DOHH2 (cell line): ENCODE data around the gene HLF.

ENCODE experiments used
- EZH2phosphoT487 ChIP-seq: fragments of 200-600 bp; sonication (generic); IDR thresholded peaks from 2 replicates; pipeline ENCODE4 v1.6.1; 2017; ENCODE audit warnings: borderline replicate concordance, mild to moderate bottlenecking, antibody characterized with exemption, low read length, moderate library complexity, mixed read lengths
- TF ChIP-seq, protein P1 (sequence below): fragments of 200-600 bp; sonication (generic); IDR thresholded peaks from one replicate; pipeline ENCODE4 v1.5.1; 2014; ENCODE audit warnings: antibody characterized with exemption, mild to moderate bottlenecking, low read depth, low read length; ENCODE audit not compliant: poor library complexity, severe bottlenecking

DNA sequence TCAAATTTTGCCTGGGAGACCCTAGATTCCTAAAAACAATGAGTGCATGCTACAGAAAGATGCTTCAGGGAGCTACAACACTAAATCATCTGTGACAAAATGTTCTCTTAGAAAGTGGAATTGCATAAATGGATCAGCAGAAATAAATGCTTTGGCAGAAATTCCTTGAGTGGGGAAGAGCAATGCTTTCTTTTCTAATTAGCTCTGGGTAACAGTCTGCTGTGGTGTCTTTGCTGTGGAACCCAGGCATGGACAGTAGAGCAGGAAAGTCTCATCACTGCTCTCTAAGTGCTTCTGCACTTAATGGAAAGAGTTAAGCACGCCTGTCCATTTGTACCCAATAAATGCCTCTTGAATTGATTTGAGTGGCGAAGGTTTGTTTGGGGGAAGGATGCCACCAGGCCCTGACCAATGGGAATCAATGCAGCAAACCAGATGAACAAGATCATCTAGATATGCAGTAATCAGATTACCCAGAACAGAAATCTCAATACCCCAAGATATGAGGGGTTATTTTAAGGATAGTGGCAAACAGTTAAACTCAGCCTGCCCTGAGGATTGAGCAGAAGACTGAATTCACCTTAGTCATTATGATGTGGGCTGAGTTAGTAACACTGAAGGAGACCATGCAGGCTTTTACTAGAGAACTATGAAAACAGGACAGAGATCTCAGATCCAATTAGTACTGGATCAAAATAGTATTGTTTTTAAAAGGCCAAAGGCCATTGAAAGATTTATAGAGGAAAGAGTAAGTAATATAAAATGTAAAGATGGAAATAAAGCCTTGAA is 13.6 kb downstream of the HLF start:
- TF ChIP-seq, protein P1, sequence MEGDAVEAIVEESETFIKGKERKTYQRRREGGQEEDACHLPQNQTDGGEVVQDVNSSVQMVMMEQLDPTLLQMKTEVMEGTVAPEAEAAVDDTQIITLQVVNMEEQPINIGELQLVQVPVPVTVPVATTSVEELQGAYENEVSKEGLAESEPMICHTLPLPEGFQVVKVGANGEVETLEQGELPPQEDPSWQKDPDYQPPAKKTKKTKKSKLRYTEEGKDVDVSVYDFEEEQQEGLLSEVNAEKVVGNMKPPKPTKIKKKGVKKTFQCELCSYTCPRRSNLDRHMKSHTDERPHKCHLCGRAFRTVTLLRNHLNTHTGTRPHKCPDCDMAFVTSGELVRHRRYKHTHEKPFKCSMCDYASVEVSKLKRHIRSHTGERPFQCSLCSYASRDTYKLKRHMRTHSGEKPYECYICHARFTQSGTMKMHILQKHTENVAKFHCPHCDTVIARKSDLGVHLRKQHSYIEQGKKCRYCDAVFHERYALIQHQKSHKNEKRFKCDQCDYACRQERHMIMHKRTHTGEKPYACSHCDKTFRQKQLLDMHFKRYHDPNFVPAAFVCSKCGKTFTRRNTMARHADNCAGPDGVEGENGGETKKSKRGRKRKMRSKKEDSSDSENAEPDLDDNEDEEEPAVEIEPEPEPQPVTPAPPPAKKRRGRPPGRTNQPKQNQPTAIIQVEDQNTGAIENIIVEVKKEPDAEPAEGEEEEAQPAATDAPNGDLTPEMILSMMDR: no peak
- no peak for TF ChIP-seq EZH2phosphoT487
